NCI-H2196 treated with DMSO at 0.1 percent for 48 hours (cell line): Measurements from ENCODE around the gene FOXP4.

Source experiments
- DNase-seq: peaks from one replicate; lab custom pipeline; 2025; ENCODE audit not compliant: unreplicated experiment; lab: John Stamatoyannopoulos, UW

FOXP4 gene

DNA sequence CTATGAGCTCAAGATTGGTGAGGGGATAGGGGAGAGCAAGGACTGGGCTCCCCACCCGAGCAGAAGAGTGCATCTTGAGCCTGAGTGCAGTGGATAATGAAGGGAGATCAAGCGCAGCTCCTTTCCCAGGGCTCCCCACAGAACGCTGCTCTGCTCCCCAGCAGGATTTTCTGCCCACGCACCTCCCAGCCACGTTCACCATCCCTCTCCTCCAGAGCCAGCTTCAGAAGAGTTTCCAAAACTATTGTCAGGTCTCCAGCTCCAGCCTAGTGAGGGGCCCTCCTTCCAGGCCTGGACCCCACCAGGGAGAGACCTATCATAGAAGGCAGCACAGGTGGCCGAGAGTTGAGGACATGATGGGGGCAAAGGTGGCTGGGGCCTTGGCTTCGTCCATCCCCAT lies 34.5 kb downstream of the FOXP4 start:
- no peak for DNase-seq

DNA sequence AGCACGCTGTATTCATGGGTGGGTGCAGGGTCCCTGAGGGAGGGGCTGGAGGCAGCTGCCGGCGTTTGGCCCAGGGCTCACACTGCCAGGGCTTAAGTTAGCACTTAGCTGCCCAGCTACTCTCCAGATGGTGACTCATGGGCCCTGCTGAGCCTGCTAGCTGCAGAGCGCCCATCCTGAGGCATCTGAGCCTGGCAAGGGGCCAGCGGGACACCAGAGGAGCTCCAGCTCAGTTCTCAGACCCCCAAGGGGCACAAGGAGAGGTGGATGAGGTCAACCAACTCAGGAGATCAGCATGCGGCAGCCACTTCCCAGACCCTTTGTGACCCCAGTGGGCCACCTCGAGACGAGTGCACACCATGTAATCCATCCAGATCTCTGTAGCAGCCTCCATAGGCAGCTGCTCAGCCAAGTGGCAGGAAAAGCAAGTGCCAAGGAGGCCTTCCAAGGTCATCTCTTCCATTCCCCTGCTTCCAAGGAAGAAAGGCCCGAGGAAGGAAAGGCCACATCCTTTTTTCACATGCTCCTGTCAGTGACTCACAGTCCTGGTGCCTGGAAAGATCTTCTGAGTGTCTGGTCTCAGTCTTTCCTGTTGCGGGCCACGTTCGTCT lies 35.3 kb downstream of the FOXP4 start:
- DNase-seq, result peak; percentile 7

GRCh38 chr6:41582540-41582939 lies 36.4 kb downstream of the FOXP4 start:
- no peak for DNase-seq

- no peak for DNase-seq
These were observed 37.4 kb downstream of the FOXP4 start for GRCh38 chr6:41583565-41583964.

DNA sequence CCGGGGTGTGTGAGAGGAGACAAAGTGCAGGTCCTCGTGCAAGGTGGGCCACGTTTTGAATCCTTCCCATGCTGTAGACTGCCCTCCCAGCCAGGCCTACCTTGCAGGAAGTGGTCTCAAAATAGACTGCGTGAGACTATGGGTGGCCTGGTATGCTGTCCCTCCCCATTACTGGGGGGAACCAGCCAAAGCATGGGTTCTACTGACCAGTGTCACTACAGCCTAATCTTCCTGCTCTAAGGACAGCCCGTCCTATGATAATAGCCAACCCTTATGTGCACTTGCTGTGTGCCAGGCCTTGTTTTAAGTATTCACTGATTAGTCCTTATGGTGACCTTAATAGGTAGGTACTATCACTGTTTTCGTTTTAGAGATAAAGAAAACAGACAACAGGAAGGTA lies 38.0 kb downstream of the FOXP4 start:
- DNase-seq, result no peak

DNA sequence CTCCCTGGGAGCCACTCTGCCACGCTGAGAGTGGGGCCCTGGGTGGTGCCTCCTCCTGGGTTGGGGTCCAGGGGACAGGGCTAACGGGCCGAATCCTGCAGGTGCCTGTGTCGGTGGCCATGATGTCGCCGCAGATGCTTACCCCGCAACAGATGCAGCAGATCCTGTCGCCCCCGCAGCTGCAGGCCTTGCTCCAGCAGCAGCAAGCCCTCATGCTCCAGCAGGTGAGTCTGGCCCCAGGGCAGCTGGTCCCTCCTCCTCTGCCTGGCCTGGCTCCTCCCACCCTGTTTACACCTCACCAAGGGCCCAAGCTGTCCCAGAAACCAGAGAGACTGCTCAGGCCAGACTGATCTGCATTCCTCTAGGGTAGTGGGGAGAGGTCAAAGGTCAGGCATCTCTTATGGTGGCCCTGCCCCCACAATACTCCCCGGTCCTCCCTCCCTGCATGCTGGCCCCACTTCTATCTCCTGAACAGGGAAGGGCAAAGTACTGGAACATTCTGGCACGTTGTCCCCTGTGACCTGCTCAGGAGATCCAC lies 38.6 kb downstream of the FOXP4 start:
- DNase-seq, result peak; percentile 56

- no peak for DNase-seq
These were observed 39.4 kb downstream of the FOXP4 start for GRCh38 chr6:41585605-41586004.

GRCh38 chr6:41586252-41587007 lies 40.2 kb downstream of the FOXP4 start:
- DNase-seq, result no peak

- no peak for DNase-seq
These were observed 41.1 kb downstream of the FOXP4 start for GRCh38 chr6:41587131-41587879.

- DNase-seq, result no peak
These were observed 41.9 kb downstream of the FOXP4 start for GRCh38 chr6:41588111-41588510.

DNA sequence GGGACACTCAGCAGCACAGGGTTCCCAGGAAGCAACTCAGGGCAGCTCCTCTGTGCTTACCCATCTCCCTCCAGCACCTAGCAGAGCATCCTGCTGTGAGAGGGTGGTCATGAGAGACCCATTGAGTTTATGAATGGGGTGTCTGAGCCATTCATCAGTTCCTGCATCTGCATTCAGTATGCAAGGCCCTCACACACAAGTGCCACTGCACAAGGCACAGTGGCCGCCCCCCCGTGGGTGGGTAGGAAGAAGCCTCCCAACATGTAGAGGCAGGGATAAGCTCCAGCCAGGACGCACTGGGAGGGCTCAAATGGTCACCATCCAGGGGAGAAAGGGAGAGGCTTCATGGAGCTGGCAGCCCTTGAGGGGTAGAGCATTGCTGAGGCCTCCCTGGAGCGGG lies 43.0 kb downstream of the FOXP4 start:
- DNase-seq, result no peak

GRCh38 chr6:41589636-41590622 lies 43.7 kb downstream of the FOXP4 start:
- no peak for DNase-seq

DNA sequence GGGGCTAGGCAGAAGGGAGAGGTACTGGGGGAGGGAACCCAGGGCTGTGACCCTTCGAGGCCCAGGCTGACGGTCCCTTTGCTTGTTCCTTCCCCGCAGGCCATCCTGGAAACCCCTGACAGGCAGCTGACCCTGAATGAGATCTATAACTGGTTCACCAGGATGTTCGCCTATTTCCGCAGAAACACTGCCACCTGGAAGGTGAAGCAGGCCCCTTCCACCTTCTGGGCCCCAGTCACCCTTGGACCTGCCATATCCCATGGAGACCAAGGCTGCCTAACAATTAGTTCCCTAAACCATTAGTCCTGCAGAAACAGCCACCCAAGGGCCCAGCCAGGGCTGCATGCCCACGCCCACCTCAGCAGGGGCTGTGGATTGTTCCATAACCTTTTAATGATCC lies 44.9 kb downstream of the FOXP4 start:
- DNase-seq, result no peak

- peak; percentile 35 for DNase-seq
These were observed 45.8 kb downstream of the FOXP4 start for GRCh38 chr6:41591859-41592502.

DNA sequence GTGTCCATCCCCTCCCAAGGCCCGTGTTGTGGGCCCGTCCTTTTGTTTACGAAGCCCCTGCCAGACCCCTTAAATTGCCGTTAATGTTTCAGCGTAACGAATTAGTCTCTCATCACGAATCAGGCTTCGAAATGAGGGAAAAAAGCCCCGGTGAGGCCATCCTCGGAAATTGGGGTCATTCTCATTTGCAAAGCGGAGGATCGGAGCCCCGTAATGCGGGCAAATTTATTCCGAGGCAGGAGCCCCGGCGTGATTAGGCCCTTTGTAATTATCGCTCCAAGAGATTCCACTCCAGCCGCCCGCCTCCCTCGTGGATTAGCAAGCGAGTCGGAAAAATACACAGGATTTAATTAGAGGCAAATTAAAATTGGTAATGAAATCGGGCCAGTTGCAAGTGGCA lies 47.2 kb downstream of the FOXP4 start:
- no peak for DNase-seq

GRCh38 chr6:41593839-41594238 lies 47.7 kb downstream of the FOXP4 start:
- no peak for DNase-seq

DNA sequence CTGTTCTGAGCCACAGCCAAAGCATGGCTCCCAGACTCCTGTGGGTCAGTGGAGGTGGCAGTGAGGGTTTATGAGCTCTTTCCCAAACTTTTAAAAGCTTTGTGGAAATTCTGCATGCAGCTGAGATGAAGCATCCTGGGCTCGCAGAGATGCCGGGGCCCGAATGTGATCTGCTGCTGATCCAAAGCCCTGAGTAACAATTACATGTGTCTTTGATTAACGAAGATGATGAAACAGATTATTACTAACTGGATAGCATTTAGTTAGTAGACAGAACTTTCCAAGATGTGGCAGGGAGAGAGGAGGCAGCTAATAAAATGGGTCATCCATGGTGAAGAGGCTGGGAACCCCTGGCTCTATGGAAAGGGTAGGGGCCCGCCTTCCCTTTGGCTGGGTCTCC lies 48.1 kb downstream of the FOXP4 start:
- DNase-seq, result no peak

DNA sequence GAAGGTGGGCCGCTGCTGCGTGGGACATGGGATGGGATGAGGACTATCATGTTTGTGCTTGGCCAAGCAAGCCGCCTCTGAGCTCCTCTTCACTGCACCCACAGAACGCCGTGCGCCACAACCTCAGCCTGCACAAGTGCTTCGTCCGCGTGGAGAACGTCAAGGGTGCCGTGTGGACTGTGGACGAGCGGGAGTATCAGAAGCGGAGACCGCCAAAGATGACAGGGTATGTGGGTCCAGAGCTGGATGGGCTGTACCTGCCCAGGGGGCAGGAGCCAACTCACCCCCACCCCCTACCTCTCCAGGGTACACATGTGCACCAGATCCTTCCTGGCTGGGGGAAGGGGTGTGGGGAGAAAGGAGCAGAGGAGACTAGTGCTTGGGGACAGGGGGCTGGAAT lies 48.6 kb downstream of the FOXP4 start:
- no peak for DNase-seq

- DNase-seq, result no peak
These were observed 49.0 kb downstream of the FOXP4 start for GRCh38 chr6:41595166-41595565.

DNA sequence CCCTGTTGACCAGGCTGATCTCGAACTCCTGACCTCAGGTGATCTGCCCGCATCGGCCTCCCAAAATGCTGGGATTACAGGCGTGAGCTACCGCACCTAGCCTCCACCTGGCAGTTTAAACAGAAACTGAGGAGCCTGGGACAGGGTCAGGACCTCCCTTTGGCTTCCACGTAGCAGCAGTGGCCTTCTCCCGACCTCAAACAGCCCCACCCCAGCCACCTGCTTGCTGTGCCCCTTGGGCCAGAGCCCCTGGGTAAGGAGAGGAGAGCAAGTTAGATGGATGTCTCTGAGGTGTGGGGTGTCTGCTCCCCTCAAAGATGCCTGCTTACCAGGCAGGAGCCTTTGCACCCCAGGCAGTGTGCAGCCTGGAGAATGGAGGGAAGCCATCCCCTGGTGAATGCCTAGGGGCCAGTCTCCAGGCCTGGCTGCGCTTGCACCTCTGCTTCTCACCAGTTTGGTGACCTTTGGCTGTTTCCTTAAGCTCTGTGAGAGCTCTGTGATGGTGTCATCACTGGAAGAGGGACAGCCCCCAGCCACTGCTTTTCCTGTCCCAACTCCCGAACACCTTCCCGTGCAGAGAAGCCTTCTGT lies 50.0 kb downstream of the FOXP4 start:
- DNase-seq, result no peak
